ENCODE data around the gene MLNR. TPM values are rescaled to one million over a fixed set of nuclear protein-coding genes. Genes with fewer than 3 reads are reported as not detected.

The MLNR gene
- total and polyA plus RNA-seq, 9 of the 15 experiments (the other 6 are each of a cell fraction or from before 2014, with no cell fraction given) = not detected

DNA sequence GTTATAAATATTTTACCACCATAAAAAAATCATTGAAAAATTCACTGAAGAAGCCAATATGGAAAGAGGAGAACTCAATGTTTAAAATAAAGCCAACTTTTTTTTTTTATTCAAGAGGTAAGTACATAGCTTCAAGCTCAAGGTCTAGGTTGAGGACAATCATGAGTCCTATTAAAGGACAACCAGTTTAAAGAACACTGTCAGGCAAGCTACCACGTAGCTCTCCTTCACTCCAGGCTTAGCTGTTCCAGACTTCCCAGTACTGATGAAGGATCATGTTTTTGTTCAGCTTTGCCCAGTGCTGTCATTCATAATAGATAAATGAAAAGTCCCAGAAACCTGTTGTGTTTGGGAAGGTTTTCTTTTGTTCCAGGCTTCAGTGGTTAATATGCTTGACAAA, 10.0 kb upstream of the MLNR start (continued):
- TF ChIP-seq RREB1 (CRISPR knock-in tag; IDR thresholded peaks at IDR 0.05) (no peak), ZNF318 (IDR thresholded peaks at IDR 0.05; ENCODE audit: borderline replicate concordance in 1 of 2, low read depth in 1 of 2) (no peak), SMAD2 (IDR thresholded peaks at IDR 0.05; ENCODE audit: low read depth, low read length) (no peak), MEF2A (IDR thresholded peaks at IDR 0.05; ENCODE audit: control insufficient read depth, low read depth, low read length) (no peak), ZNF197 (CRISPR knock-in tag; IDR thresholded peaks at IDR 0.05; ENCODE audit: low read depth) (no peak), ZNF143 (CRISPR knock-in tag; IDR thresholded peaks at IDR 0.05) (no peak), E2F8 (IDR thresholded peaks at IDR 0.05; ENCODE audit: low read depth, partially characterized antibody) (no peak), PKNOX1 (IDR thresholded peaks at IDR 0.05) (no peak), LARP7 (IDR thresholded peaks at IDR 0.05) (no peak), HOXB6 (CRISPR knock-in tag; IDR thresholded peaks at IDR 0.05; ENCODE audit: borderline replicate concordance) (no peak)
